CD4-positive, CD25-positive, alpha-beta regulatory T cell (primary cell): ENCODE data around the gene CAMTA1. TPM values are rescaled to one million over a fixed set of nuclear protein-coding genes. Genes with fewer than 3 reads are reported as not detected.
A peak's percentile ranks its signal among the peaks of the same experiment; 100 is the strongest.

Source experiments
- ATAC-seq, 2 donors: fragments of 150-1000 bp; cut with Tn5 transposase; one replicate each; pipeline ENCODE4 v1.10.0; 2021; ENCODE audit warnings: low read depth in 2 of 2, moderate number of reproducible peaks in 2 of 2, moderate library complexity in 1 of 2
- DNase-seq, 3 donors: peaks; one replicate each; pipeline versions ENCODE4 v3.0.0 to v3.0.0-alpha.2; 2012 to 2022; ENCODE audit warnings: mixed read lengths in 1 of 3
- H3K27ac ChIP-seq: one replicate; pipeline ENCODE4 v1.7.0; 2013; ENCODE audit warnings: mild to moderate bottlenecking, low read length; ENCODE audit not compliant: insufficient read depth, poor library complexity, severe bottlenecking
- H3K27me3 ChIP-seq: one replicate; pipeline ENCODE4 v1.7.0; 2013; ENCODE audit warnings: low read length; ENCODE audit not compliant: control insufficient read depth, insufficient read depth
- H3K36me3 ChIP-seq: one replicate; pipeline ENCODE4 v1.7.0; 2013; ENCODE audit warnings: mild to moderate bottlenecking, low read length, moderate library complexity; ENCODE audit not compliant: control insufficient read depth, insufficient read depth
- H3K4me1 ChIP-seq: 2 replicates; pipeline ENCODE4 v1.7.0; 2013; ENCODE audit warnings: mild to moderate bottlenecking, low read length; ENCODE audit not compliant: insufficient read depth, control insufficient read depth, poor library complexity, severe bottlenecking
- H3K4me3 ChIP-seq: one replicate; pipeline ENCODE4 v1.7.0; 2013; ENCODE audit warnings: low read depth, mild to moderate bottlenecking, low read length, moderate library complexity
- H3K9me3 ChIP-seq, 2 experiments: 1 replicate in 1 of 2; 2 replicates in 1 of 2; pipeline ENCODE4 v1.7.0; 2013; ENCODE audit warnings: low read length in 2 of 2, mild to moderate bottlenecking in 1 of 2, moderate library complexity in 1 of 2; ENCODE audit not compliant: control insufficient read depth in 2 of 2
- H3K27ac Mint-ChIP-seq, 3 donors: one replicate each; pipeline ENCODE4 v1.8.0; 2020 to 2022; ENCODE audit warnings: mild to moderate bottlenecking in 3 of 3, mixed read lengths in 3 of 3, moderate library complexity in 2 of 3
- H3K27me3 Mint-ChIP-seq: one replicate; pipeline ENCODE4 v1.8.0; 2022; ENCODE audit warnings: mild to moderate bottlenecking, mixed read lengths
- H3K36me3 Mint-ChIP-seq: one replicate; pipeline ENCODE4 v1.8.0; 2020; ENCODE audit warnings: mixed read lengths
- H3K4me1 Mint-ChIP-seq, 4 donors: one replicate each; pipeline ENCODE4 v1.8.0; 2020 to 2022; ENCODE audit warnings: mixed read lengths in 4 of 4, mild to moderate bottlenecking in 1 of 4
- H3K4me3 Mint-ChIP-seq, 4 donors: one replicate each; pipeline ENCODE4 v1.8.0; 2020 to 2022; ENCODE audit warnings: mild to moderate bottlenecking in 4 of 4, mixed read lengths in 4 of 4, moderate library complexity in 3 of 4
- H3K9me3 Mint-ChIP-seq, 7 donors: one replicate each; pipeline ENCODE4 v1.8.0; 2020 to 2022; ENCODE audit warnings: mixed read lengths in 7 of 7, mild to moderate bottlenecking in 3 of 7, moderate library complexity in 2 of 7
- polyA plus RNA-seq, 4 donors: library from polyadenylated mRNA; unstranded; fragments of 300-500 nt; fragmentation: Illumina TruSeq; gene quantifications; one replicate each; pipeline ENCODE4 v1.2.3, GENCODE V29; 2021
- total RNA-seq: library from RNA; stranded (reverse); gene quantifications from one replicate; pipeline ENCODE4 v1.2.3, GENCODE V29; 2022

CAMTA1 gene
- total and polyA plus RNA-seq, 5 donors from 2014 or later = 48.8 to 112 (median 80.0) TPM

DNA sequence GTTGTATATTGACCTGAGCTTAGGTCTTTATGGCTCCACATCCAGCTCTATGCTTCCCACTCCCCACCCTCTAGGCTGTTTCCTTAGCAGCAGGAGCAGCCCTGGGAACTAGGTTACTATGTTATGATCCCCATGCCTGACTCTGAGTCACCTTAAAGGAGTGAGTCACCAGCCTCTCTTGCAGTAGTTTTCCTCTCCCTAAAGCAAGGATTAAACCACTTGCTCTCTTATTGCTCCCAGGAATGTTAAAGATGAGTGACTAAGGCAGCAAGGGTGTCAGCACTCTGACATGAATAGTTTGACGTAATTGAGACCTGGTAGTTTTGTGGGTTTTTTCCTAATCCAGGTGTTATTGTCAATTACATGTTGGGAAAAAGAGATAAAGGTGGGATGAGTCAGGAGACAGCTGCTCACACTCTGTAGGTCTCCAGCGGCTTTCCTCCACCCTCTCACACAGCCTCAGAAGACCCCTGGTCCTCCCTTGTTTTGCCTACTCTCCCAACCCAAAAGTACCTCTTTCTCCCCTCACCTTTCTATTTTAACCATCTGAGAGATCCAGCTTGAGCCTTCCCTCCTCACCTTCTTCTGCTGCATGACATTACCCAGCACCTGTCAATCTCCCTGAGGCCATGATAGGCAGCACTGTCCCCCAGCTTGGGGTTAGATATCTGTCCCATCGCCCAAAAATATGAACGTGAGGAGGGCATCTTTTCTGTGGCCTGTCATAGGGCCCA lies 616.7 kb downstream of the CAMTA1 start:
- no peak overlapping the region for H3K4me3 Mint-ChIP-seq
- H3K27ac Mint-ChIP-seq = no peak overlapping the region
- H3K27me3 Mint-ChIP-seq = peaks cover 7% of the 10 kb centered on the region

GRCh38 chr1:7402548-7402850 lies 617.2 kb downstream of the CAMTA1 start:
- Histone ChIP-seq H3K27ac (no peak overlapping the region), H3K36me3 (no peaks in the 10 kb centered on the region), H3K4me3 (no peak overlapping the region), H3K27me3 (peaks cover 3% of the 10 kb centered on the region), H3K4me1 (no peaks in the 10 kb centered on the region), H3K9me3 (peaks cover 7 to 11% of the 10 kb centered on the region in 2 experiments)
- Mint-ChIP-seq H3K9me3 (peaks cover 0 to 24% (median 4%) of the 10 kb centered on the region in 7 donors), H3K27me3 (peaks cover 7% of the 10 kb centered on the region), H3K4me3 (no peak overlapping the region), H3K36me3 (no peaks in the 10 kb centered on the region), H3K4me1 (no peaks in the 10 kb centered on the region), H3K27ac (no peak overlapping the region)
- ATAC-seq (no peak), DNase-seq (no peak)

More for the DNA sequence above, 616.7 kb downstream of the CAMTA1 start:
- no peaks in the 10 kb centered on the region for H3K4me1 Mint-ChIP-seq
- H3K36me3 ChIP-seq = no peaks in the 10 kb centered on the region
- no peak overlapping the region for H3K4me3 ChIP-seq
- ATAC-seq (no peak), DNase-seq (no peak)
- peaks cover 3% of the 10 kb centered on the region for H3K27me3 ChIP-seq
- no peaks in the 10 kb centered on the region for H3K36me3 Mint-ChIP-seq
- H3K9me3 ChIP-seq = peaks cover 7 to 11% of the 10 kb centered on the region in 2 experiments
- H3K27ac ChIP-seq = no peak overlapping the region
- H3K9me3 Mint-ChIP-seq = peaks cover 0 to 28% (median 4%) of the 10 kb centered on the region in 7 donors
- no peaks in the 10 kb centered on the region for H3K4me1 ChIP-seq

DNA sequence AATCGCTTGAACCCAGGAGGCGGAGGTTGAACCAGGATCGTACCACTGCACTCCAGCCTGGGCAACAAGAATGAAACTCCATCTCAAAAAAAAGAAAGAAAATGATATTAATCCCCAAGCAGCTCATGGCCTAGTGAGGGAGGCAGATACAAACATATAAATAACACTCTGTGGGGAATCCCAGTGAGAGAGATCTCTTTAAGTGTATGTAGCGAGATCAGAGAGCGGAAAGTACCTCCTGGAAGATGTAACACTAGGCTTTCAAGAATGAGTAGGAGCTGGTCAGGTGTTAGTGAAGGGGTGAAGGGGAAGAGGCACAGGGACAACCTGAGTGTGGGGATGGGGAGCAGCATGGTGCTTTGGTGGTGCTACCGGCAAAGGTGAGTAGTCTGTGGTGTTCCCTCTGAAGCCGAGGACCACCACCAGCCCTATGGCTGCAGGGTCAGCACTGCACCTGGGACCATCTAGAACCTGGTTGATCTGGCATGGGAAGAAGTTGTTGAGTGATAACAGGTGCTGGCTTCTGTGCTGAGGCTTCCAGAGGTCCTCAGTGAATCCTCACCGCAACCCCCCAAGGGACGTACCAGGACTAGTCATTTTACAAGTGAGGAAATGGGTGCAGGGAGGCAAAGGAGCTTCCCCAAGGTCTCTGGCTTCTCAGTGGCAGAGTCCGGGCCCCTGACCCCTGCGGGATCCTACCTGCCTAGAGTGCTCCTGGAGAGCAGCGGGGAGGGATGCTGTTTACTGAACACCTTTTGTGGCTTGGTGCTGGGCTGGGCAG lies 618.2 kb downstream of the CAMTA1 start:
- Histone ChIP-seq H3K36me3 (no peaks in the 10 kb centered on the region), H3K9me3 (peaks cover 7 to 11% of the 10 kb centered on the region in 2 experiments), H3K4me3 (no peak overlapping the region), H3K4me1 (no peaks in the 10 kb centered on the region), H3K27ac (no peak overlapping the region), H3K27me3 (peaks cover 3% of the 10 kb centered on the region)
- H3K27ac Mint-ChIP-seq = no peak overlapping the region
- peaks cover 0 to 23% (median 6%) of the 10 kb centered on the region in 7 donors for H3K9me3 Mint-ChIP-seq
- no peak for DNase-seq
- H3K36me3 Mint-ChIP-seq = no peaks in the 10 kb centered on the region
- no peak for ATAC-seq
- no peak overlapping the region for H3K4me3 Mint-ChIP-seq
- H3K4me1 Mint-ChIP-seq = no peaks in the 10 kb centered on the region
- H3K27me3 Mint-ChIP-seq = peaks cover 7% of the 10 kb centered on the region

DNA sequence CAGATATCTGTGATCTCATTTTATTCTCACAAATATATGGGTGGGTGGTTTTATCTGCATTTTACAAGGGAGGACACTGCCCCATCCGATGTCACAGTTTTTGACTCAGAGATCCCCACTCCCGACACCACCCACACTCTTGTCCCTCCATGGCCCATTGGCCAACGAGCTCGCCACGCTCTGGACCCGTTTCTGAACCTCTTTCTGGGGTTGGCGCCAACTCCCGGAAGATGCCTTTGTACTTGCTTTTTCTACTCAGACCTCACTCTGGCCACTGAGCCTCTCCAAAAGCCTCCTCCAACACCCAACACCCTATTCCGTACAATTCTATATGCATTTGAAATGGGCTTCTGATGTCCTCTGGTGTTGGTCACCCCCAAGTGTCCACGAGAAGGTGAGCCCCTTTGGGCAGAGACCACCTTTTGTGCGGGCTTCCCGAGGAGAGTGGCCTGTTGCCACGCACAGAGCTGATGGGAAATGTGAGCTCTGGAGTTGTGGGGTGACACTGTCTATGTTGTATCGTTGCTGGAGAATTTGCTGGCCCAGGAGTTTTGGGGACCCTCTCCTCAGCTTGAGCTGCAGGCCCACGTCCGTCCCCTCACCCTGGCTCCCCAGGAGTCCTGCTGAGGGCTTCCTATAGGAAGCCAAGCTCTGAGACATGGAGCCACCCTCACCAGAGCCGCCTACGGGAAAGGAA lies 618.9 kb downstream of the CAMTA1 start:
- Mint-ChIP-seq H3K9me3 (peaks cover 0 to 21% (median 4%) of the 10 kb centered on the region in 7 donors), H3K36me3 (no peaks in the 10 kb centered on the region), H3K27ac (peak overlapping the region in 1 of 3 donors; percentile 43), H3K4me3 (no peak overlapping the region), H3K4me1 (no peaks in the 10 kb centered on the region), H3K27me3 (peaks cover 7% of the 10 kb centered on the region)
- Histone ChIP-seq H3K36me3 (no peaks in the 10 kb centered on the region), H3K9me3 (peaks cover 4 to 8% of the 10 kb centered on the region in 2 experiments), H3K4me1 (no peaks in the 10 kb centered on the region), H3K27me3 (peaks cover under 1% of the 10 kb centered on the region), H3K27ac (no peak overlapping the region), H3K4me3 (no peak overlapping the region)
- DNase-seq = no peak
- no peak for ATAC-seq

- H3K9me3 Mint-ChIP-seq = peaks cover 0 to 7% (median 0%) of the 10 kb centered on the region in 7 donors
- Histone ChIP-seq H3K9me3 (no peaks in the 10 kb centered on the region), H3K27ac (no peak overlapping the region), H3K4me1 (no peaks in the 10 kb centered on the region), H3K36me3 (no peaks in the 10 kb centered on the region), H3K27me3 (no peaks in the 10 kb centered on the region), H3K4me3 (no peak overlapping the region)
- no peak for DNase-seq
- no peaks in the 10 kb centered on the region for H3K4me1 Mint-ChIP-seq
- peaks cover 7% of the 10 kb centered on the region for H3K27me3 Mint-ChIP-seq
- no peak overlapping the region for H3K27ac Mint-ChIP-seq
- ATAC-seq = no peak
- H3K36me3 Mint-ChIP-seq = no peaks in the 10 kb centered on the region
- no peak overlapping the region for H3K4me3 Mint-ChIP-seq
These were observed 620.7 kb downstream of the CAMTA1 start for GRCh38 chr1:7405844-7406500.

GRCh38 chr1:7406641-7407543 lies 621.6 kb downstream of the CAMTA1 start:
- Mint-ChIP-seq H3K4me1 (no peaks in the 10 kb centered on the region), H3K4me3 (no peak overlapping the region), H3K9me3 (peaks cover 0 to 4% (median 0%) of the 10 kb centered on the region in 7 donors), H3K36me3 (no peaks in the 10 kb centered on the region), H3K27me3 (peaks cover 7% of the 10 kb centered on the region), H3K27ac (no peak overlapping the region)
- H3K27me3 ChIP-seq = no peaks in the 10 kb centered on the region
- ATAC-seq (no peak), DNase-seq (no peak)
- no peak overlapping the region for H3K27ac ChIP-seq
- no peaks in the 10 kb centered on the region for H3K4me1 ChIP-seq
- H3K4me3 ChIP-seq = no peak overlapping the region
- no peaks in the 10 kb centered on the region for H3K36me3 ChIP-seq
- H3K9me3 ChIP-seq = no peaks in the 10 kb centered on the region

GRCh38 chr1:7407544-7407895 lies 622.3 kb downstream of the CAMTA1 start:
- Histone ChIP-seq H3K4me1 (no peaks in the 10 kb centered on the region), H3K27ac (no peak overlapping the region), H3K27me3 (no peaks in the 10 kb centered on the region), H3K9me3 (no peaks in the 10 kb centered on the region), H3K4me3 (no peak overlapping the region), H3K36me3 (no peaks in the 10 kb centered on the region)
- H3K9me3 Mint-ChIP-seq = peaks cover 0 to 4% (median 0%) of the 10 kb centered on the region in 7 donors
- H3K27ac Mint-ChIP-seq = no peak overlapping the region
- no peaks in the 10 kb centered on the region for H3K36me3 Mint-ChIP-seq
- no peak for ATAC-seq
- peaks cover 7% of the 10 kb centered on the region for H3K27me3 Mint-ChIP-seq
- no peak overlapping the region for H3K4me3 Mint-ChIP-seq
- no peaks in the 10 kb centered on the region for H3K4me1 Mint-ChIP-seq
- no peak for DNase-seq
